ENCODE results near the gene SLC2A8.

SLC2A8 gene

DNA sequence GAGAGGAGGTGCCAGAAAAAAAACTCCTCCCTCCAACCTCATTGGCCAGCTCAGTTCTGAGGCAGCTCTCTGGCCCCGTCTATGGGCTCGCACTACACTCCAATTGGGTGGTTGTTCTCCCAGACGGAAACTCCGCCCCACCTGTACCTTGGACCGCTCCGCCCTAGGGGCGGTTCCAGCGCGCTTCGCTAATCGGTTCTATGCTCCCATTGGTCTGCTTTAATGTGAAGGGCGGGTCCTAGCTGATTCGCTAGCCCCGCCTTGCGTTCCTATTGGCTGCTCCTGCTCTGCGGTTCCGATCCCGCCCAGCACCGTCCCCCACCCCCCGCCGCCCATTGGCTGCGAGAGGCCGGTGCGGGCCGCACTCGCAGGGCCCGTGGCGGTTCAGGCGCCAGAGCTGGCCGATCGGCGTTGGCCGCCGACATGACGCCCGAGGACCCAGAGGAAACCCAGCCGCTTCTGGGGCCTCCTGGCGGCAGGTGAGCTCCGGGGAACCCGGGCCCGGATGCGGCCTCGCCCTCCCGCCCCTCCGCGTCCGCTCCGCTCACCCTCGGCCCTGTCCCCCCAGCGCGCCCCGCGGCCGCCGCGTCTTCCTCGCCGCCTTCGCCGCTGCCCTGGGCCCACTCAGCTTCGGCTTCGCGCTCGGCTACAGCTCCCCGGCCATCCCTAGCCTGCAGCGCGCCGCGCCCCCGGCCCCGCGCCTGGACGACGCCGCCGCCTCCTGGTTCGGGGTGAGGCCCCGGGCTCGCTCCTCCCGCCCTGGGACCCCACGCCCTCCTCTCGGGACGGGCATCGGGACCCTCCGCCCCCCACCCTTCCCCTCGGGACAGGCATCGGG is at the start of gene SLC2A8:
TSS of gene SLC2A8 (plus strand) at position 362 of the 838 bp plus-strand sequence. CDS start at position 424, 62 bp downstream.
- DNase-seq = peak; percentile 98

- no peak for DNase-seq
Measured at GRCh38 chr9:127347831-127348776, 48.9 kb upstream of the SLC2A8 start.

GRCh38 chr9:127349483-127350113 is 47.4 kb upstream of the SLC2A8 start:
- no peak for DNase-seq

- DNase-seq = no peak
Measured at GRCh38 chr9:127351182-127352166, 45.5 kb upstream of the SLC2A8 start.

GRCh38 chr9:127353882-127354281 is 43.1 kb upstream of the SLC2A8 start:
- DNase-seq = no peak

DNA sequence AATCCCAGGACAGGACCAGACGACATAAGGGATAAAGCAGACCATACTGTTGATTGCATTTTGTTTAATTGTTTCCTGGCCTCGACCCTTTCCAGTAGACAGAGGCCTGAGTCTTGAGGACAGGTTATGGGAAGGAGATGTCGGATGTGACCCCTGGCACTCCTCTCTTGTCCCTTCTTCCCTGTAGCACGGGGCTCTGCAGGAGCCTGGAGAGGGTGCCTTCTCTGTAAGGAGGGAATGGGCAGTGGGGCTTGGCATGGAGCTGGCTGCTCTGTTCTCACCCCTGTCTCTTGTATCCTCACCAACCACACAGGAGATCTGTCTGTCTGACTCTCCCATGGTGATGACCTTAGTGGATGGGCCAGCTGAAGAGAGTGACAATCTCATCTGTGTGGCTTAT is 40.1 kb upstream of the SLC2A8 start:
- no peak for DNase-seq

DNA sequence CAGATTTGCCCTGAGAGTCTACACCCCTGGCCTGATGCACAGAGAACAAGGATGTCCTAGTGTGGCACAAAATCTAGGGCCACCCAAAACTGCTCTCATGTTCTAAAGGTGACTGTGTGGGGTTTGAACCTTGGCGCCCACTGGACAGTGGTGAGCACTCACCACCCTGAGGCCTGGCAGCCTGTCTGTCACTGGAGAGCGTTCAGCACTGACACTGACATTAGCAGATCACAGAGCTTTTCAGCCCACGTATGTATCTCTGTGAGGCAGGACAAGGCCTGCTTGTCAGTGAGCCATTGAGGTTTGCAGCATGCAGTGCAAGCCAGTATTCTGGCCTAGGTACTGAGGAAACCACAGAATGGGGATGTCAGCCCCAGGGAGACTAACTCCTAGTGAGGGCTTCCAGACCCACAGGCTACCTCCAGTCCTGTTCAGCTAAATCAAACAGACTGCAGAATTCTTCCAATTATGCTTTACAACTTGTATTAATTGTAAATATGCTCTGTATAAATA is 38.9 kb upstream of the SLC2A8 start:
- DNase-seq = no peak

GRCh38 chr9:127358770-127359169 is 38.2 kb upstream of the SLC2A8 start:
- no peak for DNase-seq

- no peak for DNase-seq
Measured at GRCh38 chr9:127360250-127360649, 36.7 kb upstream of the SLC2A8 start.

GRCh38 chr9:127360829-127361228 is 36.1 kb upstream of the SLC2A8 start:
- DNase-seq = no peak

- DNase-seq = no peak
Measured at GRCh38 chr9:127361561-127361960, 35.4 kb upstream of the SLC2A8 start.

- no peak for DNase-seq
Measured at GRCh38 chr9:127362829-127363228, 34.1 kb upstream of the SLC2A8 start.

- no peak for DNase-seq
Measured at GRCh38 chr9:127365461-127365860, 31.5 kb upstream of the SLC2A8 start.

GRCh38 chr9:127366594-127366993 is 30.4 kb upstream of the SLC2A8 start:
- DNase-seq = no peak

DNA sequence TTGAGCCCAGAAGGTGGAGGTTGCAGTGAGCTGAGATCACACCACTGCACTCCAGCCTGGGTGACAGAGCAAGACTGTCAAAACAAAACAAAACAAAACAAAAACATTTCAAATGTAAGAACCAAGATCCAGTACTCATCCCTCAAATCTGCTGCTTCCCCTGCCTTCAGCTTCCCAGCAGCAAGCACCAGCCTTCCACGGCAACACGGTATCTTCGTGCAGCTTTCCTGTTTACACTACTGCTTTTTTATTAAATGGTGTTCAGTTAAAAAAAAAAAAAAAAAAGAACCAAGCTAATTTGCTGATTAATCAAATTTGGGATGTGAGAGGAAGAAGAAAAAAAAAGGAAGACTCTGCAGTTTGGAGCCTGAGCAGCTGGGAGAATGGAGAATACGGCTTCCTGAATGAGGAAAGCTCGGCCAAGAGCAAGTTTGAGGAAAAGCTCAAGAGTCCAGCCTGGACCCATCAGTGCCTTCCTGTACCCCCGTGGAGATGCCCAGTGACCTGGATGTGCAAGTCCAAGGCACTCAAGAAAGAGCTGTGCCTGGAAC is 28.0 kb upstream of the SLC2A8 start:
- no peak for DNase-seq

DNA sequence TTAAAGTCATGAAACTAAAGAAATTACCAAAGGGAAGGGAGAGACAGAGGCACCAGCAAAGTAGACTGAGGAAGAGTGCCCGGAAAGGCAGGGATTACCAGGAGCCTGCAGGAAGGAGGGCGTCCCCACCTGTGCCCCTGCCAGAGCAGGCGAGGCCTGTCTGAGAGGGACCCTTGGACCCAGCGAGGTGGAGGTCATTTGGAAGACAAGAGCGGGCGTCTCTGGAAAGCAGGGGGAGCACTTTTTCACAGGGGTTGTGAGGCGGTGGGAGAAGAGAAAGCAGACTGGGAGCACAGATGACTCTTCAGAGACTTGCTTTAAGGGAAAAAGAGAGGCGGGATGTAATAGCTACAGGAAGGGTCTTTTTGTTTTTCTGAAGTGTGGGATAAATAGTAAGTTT is 27.5 kb upstream of the SLC2A8 start:
- no peak for DNase-seq

GRCh38 chr9:127370147-127370579 is 26.8 kb upstream of the SLC2A8 start:
- no peak for DNase-seq

- no peak for DNase-seq
Measured at GRCh38 chr9:127370672-127371648, 26.0 kb upstream of the SLC2A8 start.

- DNase-seq = no peak
Measured at GRCh38 chr9:127380479-127380878, 16.5 kb upstream of the SLC2A8 start.

DNA sequence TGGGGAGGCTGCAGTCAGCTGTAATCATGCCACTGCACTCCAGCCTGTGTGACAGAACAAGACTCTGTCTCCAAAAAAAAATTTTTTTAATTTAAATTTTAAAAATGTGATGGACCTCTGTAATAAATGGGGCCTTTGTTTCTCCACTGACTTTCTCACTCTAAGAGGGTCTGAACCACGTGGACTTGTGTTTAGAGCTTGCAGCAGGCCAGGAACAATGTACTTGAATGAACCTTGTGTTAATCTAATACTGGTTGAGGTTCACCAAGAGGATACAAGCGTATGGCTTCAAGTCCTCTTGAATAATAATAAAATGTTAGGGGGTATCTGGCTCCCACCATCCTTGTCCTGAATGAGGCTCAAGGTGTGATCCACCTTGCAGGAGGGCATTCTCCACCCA is 14.4 kb upstream of the SLC2A8 start:
- no peak for DNase-seq

All from CD4-positive, alpha-beta T cell treated with Interleukin-21 for 1 hour (primary cell).